HEK293 (cell line): ENCODE results near the gene ARL3.

Experiments
- CTCF ChIA-PET: fragments of 350-600 bp; formaldehyde crosslinking; extraction: SDS; loops from one replicate; lab custom pipeline; 2021; ENCODE audit warnings: antibody characterized with exemption; lab: Yijun Ruan, JAX
- POLR2A ChIA-PET: fragments of 300-600 bp; formaldehyde crosslinking; extraction: SDS; loops from one replicate; lab custom pipeline; 2020; ENCODE audit warnings: antibody characterized with exemption, inconsistent platforms; lab: Yijun Ruan, JAX
- H3K27ac ChIP-seq: fragments of 200-500 bp; sonication (Bioruptor generic); 2 replicates; pipeline ENCODE4 v1.5.1; 2014; ENCODE audit warnings: low read depth, low read length, control low read depth, inconsistent platforms; ENCODE audit errors: extremely low read depth
- H3K36me3 ChIP-seq, 2 experiments: fragments of 200-500 bp in 1 of 2; sonication (Bioruptor generic) in 1 of 2; 1 replicate in 1 of 2; 2 replicates in 1 of 2; pipeline ENCODE4 v1.5.1; 2014 to 2017; ENCODE audit warnings: inconsistent platforms in 2 of 2, low read length in 2 of 2; ENCODE audit not compliant: control insufficient read depth in 2 of 2, insufficient read depth in 1 of 2
- H3K4me1 ChIP-seq: fragments of 200-500 bp; sonication (Bioruptor generic); 2 replicates; pipeline ENCODE4 v1.5.1; 2014; ENCODE audit warnings: mild to moderate bottlenecking, low read length, inconsistent platforms; ENCODE audit not compliant: control insufficient read depth, insufficient read depth
- H3K4me3 ChIP-seq: 2 replicates; pipeline ENCODE4 v1.5.1; 2011; ENCODE audit warnings: low read depth, mild to moderate bottlenecking, control low read depth, low read length, moderate library complexity
- H3K9me3 ChIP-seq: fragments of 200-500 bp; sonication (Bioruptor generic); 2 replicates; pipeline ENCODE4 v1.5.1; 2014; ENCODE audit warnings: low read depth, low read length, inconsistent platforms; ENCODE audit not compliant: control insufficient read depth, insufficient read depth
- AEBP2 ChIP-seq: fragments of 450-650 bp; formaldehyde crosslinking; IDR thresholded peaks from 2 replicates; pipeline ENCODE4 v1.5.1; 2016; ENCODE audit warnings: missing biosample characterization, missing genetic modification characterization, borderline replicate concordance
- BCL6B ChIP-seq: fragments of 450-650 bp; formaldehyde crosslinking; IDR thresholded peaks from 2 replicates; pipeline ENCODE4 v1.5.1; 2017; ENCODE audit warnings: missing biosample characterization, missing genetic modification characterization
- HOXA7 ChIP-seq: sonication (generic); formaldehyde crosslinking; IDR thresholded peaks from 2 replicates; pipeline ENCODE4 v1.8.1; 2022; ENCODE audit warnings: missing genetic modification reagents, borderline replicate concordance
- PRDM6 ChIP-seq: fragments of 450-650 bp; formaldehyde crosslinking; IDR thresholded peaks from 2 replicates; pipeline ENCODE4 v1.5.1; 2017; ENCODE audit warnings: missing biosample characterization, missing genetic modification characterization
- REPIN1 ChIP-seq: fragments of 450-650 bp; formaldehyde crosslinking; IDR thresholded peaks from 2 replicates; pipeline ENCODE4 v1.5.1; 2017; ENCODE audit warnings: missing biosample characterization, missing genetic modification characterization, low read depth
- YY1 ChIP-seq: fragments of 450-650 bp; formaldehyde crosslinking; IDR thresholded peaks from 2 replicates; pipeline ENCODE4 v1.5.1; 2018; ENCODE audit warnings: missing biosample characterization, missing genetic modification characterization
- ZFP3 ChIP-seq: fragments of 450-650 bp; formaldehyde crosslinking; IDR thresholded peaks from 2 replicates; pipeline ENCODE4 v1.5.1; 2016; ENCODE audit warnings: low read depth, missing biosample characterization, missing genetic modification characterization
- ZFP37 ChIP-seq: fragments of 450-650 bp; formaldehyde crosslinking; IDR thresholded peaks from 2 replicates; pipeline ENCODE4 v1.5.1; 2016; ENCODE audit warnings: missing biosample characterization, missing genetic modification characterization
- ZFP69B ChIP-seq: fragments of 450-650 bp; formaldehyde crosslinking; IDR thresholded peaks from 2 replicates; pipeline ENCODE4 v1.5.1; 2016; ENCODE audit warnings: missing biosample characterization, missing genetic modification characterization
- ZNF18 ChIP-seq: fragments of 450-650 bp; formaldehyde crosslinking; IDR thresholded peaks from 2 replicates; pipeline ENCODE4 v1.5.1; 2016; ENCODE audit warnings: missing biosample characterization, missing genetic modification characterization
- ZNF473 ChIP-seq: fragments of 450-650 bp; formaldehyde crosslinking; IDR thresholded peaks from 2 replicates; pipeline ENCODE4 v1.5.1; 2017; ENCODE audit warnings: missing biosample characterization, missing genetic modification characterization
- ZNF513 ChIP-seq: fragments of 450-650 bp; IDR thresholded peaks from 2 replicates; pipeline ENCODE4 v1.5.1; 2018; ENCODE audit warnings: missing biosample characterization, missing genetic modification characterization
- ZNF707 ChIP-seq: fragments of 450-650 bp; formaldehyde crosslinking; IDR thresholded peaks from 2 replicates; pipeline ENCODE4 v1.5.1; 2016; ENCODE audit warnings: missing biosample characterization, missing genetic modification characterization
- ZNF792 ChIP-seq: fragments of 450-650 bp; formaldehyde crosslinking; IDR thresholded peaks from 2 replicates; pipeline ENCODE4 v1.5.1; 2016; ENCODE audit warnings: missing biosample characterization, missing genetic modification characterization

ARL3 gene

GRCh38 chr10:102704915-102705314 is 9.3 kb downstream of the ARL3 start:
- no peak for TF ChIP-seq ZFP3 (tag by site-specific recombination)
- TF ChIP-seq YY1 (tag by site-specific recombination): no peak
- no peak for TF ChIP-seq ZFP69B (tag by site-specific recombination)
- TF ChIP-seq ZNF707 (tag by site-specific recombination): no peak
- TF ChIP-seq ZNF513 (tag by site-specific recombination): no peak
- TF ChIP-seq ZFP37: no peak
- TF ChIP-seq, all 188 proteins: peak for 0
- Histone ChIP-seq H3K36me3 (peaks cover 5 to 7% of the 10 kb centered on the region in 2 experiments; a peak in 2 of 3 replicates), H3K27ac (no peak overlapping the region), H3K4me1 (no peaks in the 10 kb centered on the region), H3K9me3 (no peaks in the 10 kb centered on the region), H3K4me3 (no peak overlapping the region)
- ChIA-PET CTCF (interaction anchor here (0.7 to 1.3 kb wide), 3 partner anchors 8 to 197 kb away, joined by 3 read pairs; partner anchors contain the start of gene ARL3), POLR2A (interaction anchor here (0.6 kb wide), 1 partner anchor 196 kb away, joined by 4 read pairs; no protein-coding TSS in a partner anchor)

- TF ChIP-seq BCL6B: no peak
- no peak for TF ChIP-seq AEBP2
- no peak for TF ChIP-seq ZNF792
- TF ChIP-seq ZNF18 (tag by site-specific recombination): no peak
- TF ChIP-seq ZNF473 (tag by site-specific recombination): no peak
- no peak for TF ChIP-seq REPIN1 (tag by site-specific recombination)
- TF ChIP-seq HOXA7: no peak
- TF ChIP-seq PRDM6 (tag by site-specific recombination): 0 out of 2 replicates have a peak, but pooled peaks have one; percentile 26
- peaks cover 8 to 22% of the 10 kb centered on the region in 2 experiments; a peak in 2 of 3 replicates for H3K36me3 ChIP-seq
- H3K27ac ChIP-seq: no peak overlapping the region
- ChIA-PET CTCF (interaction anchor here (4.3 kb wide), 1 partner anchor 24 kb away, joined by 19 read pairs; no protein-coding TSS in a partner anchor), POLR2A (interaction anchor here (0.7 kb wide), 1 partner anchor 177 kb away, joined by 3 read pairs; no protein-coding TSS in a partner anchor)
- H3K9me3 ChIP-seq: no peaks in the 10 kb centered on the region
- H3K4me1 ChIP-seq: no peaks in the 10 kb centered on the region
- H3K4me3 ChIP-seq: no peak overlapping the region
Observed at GRCh38 chr10:102702742-102703141, 11.5 kb downstream of the ARL3 start.
